GM18951 (cell line): ENCODE measurements around the gene GNA14.
"Not testable (repeated sequence)": the region's sequence is repeated elsewhere in the genome, so short reads cannot be mapped to it uniquely, and the experiment has no call there.

ENCODE experiments used
- POLR2A ChIP-seq: IDR thresholded peaks from 4 replicates; pipeline ENCODE4 v1.6.1; 2011; ENCODE audit warnings: mild to moderate bottlenecking; ENCODE audit not compliant: insufficient read length, insufficient read depth; ENCODE audit errors: extremely low read depth
- in situ Hi-C: fragments of 300-500 bp; cut with MboI; formaldehyde crosslinking; loops from one replicate; pipeline ENCODE4 v1.12.0; 2022; ENCODE audit warnings: low sequenced_read_pairs, mixed read lengths, inconsistent platforms; ENCODE audit not compliant: unreplicated experiment

Gene GNA14

DNA sequence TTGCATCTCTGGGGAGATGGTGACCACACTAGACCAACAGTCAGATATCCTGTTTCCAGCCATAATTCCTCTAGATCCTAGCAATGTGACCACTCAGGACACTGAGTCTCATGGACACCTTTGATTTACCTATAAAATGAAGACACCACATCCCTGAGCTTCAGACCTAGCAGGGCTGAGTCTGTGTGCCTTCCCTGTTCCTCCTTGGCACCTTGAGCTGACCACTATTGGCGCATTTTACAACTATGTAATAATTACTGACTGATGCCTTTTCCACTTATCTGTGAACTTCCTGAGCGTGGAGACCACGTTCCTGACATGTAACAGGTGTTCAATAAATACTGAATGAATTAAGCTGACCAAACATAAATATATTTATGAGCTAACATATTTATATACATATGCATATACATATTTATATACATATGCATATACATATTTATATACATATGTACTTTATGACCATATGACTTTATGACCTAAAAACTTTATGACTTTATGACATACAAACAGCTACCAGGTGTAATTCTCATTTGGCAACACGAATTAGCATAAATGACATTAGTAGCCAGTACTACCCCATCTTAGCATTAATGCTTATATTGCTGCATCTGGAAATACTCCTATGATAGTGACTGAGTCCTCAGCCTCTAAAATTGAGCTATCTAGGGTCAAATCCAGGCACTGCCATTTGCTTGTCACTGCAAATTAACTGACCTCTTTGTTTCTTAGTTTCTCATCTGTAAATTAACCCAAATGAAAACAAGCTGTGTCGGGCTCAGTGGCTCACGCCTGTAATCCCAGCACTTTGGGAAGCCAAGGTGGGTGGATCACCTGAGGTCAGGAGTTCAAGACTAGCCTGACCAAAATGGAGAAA is 150.6 kb downstream of the GNA14 start:
- in situ Hi-C loops: no loop called here
- TF ChIP-seq POLR2A: no peak

- in situ Hi-C loops: no loop called here
These were observed 152.1 kb downstream of the GNA14 start for GRCh38 chr9:77495834-77496671.

DNA sequence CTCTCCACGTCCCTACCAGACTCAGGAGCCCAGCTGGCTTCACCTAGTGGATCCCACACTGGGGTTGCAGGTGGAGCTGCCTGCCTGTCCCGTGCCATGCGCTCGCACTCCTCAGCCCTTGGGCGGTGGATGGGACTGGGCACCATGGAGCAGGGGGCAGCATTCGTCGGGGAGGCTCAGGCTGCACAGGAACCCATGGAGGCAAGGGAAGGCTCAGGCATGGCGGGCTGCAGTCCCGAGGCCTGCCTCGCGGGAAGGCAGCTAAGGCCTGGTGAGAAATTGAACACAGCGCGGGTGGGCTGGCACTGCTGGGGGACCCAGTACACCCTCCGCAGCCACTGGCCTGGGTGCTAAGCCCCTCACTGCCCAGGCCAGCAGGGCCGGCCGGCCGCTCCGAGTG is 157.8 kb downstream of the GNA14 start:
- in situ Hi-C loops: not testable (repeated sequence)

More at GRCh38 chr9:77495834-77496671, 152.1 kb downstream of the GNA14 start:
- no peak for TF ChIP-seq POLR2A

DNA sequence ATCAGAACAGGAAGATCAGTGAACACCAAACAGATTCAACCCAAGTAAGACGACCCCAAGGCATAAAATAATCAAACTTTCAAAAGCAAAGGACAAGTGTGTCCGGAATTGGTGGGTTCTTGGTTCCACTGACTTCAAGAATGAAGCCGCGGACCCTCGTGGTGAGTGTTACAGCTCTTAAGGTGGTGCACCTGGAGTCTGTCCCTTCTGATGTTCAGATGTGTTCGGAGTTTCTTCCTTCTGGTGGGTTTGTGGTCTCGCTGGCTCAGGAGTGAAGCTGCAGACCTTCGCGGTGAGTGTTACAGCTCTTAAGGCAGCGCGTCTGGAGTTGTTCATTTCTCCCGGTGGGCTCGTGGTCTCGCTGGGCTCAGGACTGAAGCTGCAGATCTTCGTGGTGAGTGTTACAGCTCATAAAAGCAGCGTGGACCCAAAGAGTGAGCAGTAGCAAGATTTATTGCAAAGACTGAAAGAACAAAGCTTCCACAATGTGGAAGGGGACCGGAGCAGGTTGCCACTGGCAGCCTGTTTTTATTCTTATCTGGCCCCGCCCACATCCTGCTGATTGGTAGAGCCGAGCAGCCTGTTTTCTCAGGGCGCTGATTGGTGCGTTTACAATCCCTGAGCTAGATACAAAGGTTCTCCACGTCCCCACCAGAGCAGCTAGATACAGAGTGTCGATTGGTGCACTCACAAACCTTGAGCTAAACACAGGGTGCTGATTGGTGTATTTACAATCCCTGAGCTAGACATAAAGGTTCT is 158.5 kb downstream of the GNA14 start:
- in situ Hi-C loops: not testable (repeated sequence)

DNA sequence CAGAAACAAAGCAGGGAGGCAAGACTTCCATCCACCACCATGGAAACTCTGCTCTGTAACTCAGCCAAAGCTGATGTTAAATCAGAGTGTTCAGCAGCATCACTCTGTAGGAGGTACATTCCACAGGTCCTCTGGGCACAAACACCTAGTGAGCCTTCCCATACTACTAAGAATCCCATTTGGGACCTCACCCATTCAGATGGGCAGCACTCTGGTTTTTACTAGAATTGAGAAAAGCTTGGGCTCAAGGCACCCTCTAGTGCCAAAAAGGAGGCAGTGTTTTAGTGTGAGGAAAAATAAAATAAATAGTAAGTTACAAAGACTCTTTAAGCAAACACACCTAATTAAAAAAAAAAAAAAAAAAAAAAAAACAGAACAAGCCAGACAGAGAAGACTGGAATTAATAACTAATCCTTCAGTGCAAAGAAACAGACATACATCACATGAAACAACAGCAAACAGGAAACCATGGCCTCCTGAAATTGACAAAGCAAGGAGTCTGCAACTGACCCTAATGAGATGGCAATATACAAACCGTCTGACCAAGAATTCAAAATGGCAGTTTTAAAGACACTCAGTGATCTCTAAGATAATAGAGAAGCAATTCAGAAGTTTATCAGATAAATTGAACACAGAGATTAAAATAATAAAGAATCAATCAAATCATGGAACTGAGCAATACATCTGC is 159.5 kb downstream of the GNA14 start:
- in situ Hi-C loops: no loop called here
- TF ChIP-seq POLR2A: no peak

DNA sequence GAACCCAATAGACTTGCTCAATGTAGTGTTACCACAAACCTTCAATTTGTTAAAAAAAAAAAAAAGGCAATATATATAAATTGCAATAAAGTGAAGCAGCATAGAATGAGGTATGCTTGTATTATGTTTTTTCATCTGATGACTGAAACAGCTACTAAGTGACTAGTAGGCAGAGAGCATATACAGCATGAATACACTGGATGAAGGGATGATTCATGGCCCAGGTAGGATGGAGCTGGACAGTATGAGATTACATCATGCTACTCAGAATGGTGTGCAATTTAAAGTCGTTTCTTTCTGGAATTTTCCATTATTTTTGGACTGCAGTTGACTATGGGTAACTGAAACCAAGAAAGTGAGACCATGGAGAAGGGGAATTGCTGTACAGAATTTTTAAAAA is 161.2 kb downstream of the GNA14 start:
- TF ChIP-seq POLR2A: no peak
- in situ Hi-C loops: no loop called here

- in situ Hi-C loops: no loop called here
- TF ChIP-seq POLR2A: no peak
These were observed 161.7 kb downstream of the GNA14 start for GRCh38 chr9:77486463-77486862.

DNA sequence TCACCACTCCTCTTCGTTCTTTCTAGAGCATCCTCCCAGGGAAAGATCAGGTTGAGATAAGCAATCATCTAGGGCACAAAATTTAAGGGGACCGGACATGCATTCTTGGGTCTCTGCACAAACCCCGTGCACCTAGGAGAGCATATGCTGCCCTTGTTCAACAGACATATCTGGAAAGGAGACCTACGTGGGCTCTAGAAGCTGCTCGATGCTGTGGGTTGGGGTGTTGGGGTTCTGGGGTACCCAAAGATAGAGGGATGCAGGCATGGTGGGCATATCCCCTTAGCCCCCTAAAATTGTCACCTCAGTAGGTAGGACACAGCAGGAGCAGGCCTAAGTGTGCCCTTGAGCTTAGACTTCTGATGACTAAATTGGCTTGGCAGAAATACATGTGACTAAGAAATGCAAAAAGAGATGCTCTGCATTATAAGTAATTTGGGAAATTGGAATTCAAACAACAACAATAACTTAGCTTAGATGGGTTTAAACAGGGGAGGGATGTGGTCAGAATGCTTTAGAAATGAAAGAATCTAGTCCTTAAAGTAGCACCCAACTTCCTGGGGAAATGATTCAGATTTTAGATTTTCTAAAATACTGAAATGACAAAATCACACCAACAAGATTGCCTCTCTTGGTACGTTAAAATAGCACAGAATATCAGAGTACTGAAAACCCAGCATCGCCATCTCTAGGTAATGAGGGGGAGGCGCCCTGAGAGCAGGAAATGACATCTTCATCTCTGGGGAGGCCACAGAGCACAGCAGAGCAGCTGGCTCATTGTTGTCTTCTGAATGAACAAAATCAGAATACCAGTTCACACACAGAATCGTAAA is 172.3 kb downstream of the GNA14 start:
- in situ Hi-C loops: no loop called here
- TF ChIP-seq POLR2A: no peak

DNA sequence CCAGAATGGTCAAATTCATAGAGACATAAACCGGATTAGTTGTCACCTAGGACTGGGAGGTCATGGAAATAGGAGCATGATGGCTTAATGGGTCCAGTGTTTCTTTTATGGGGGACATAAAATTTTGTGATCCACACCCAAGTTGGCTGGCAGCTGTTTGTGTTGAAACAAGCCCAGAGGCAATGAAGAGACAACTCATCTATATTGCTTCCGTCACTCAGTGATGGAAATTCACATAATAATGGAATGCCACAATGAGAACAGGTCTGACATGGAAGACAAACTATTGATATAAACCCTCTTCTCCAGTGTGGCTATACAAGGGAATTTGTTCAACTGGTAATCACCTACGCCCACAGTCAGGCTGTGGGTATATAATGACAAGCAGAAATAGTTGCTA is 173.2 kb downstream of the GNA14 start:
- no peak for TF ChIP-seq POLR2A
- in situ Hi-C loops: no loop called here

GRCh38 chr9:77472646-77473045 is 175.5 kb downstream of the GNA14 start:
- in situ Hi-C loops: no loop called here
- no peak for TF ChIP-seq POLR2A

GRCh38 chr9:77471572-77471971 is 176.6 kb downstream of the GNA14 start:
- TF ChIP-seq POLR2A: no peak
- in situ Hi-C loops: no loop called here
